Measurements from ENCODE around the gene C11orf97. TPM values are rescaled to one million over a fixed set of nuclear protein-coding genes. Genes with fewer than 3 reads are reported as not detected.

C11orf97 gene
- total and polyA plus RNA-seq, 9 of the 15 experiments (the other 6 are each of a cell fraction or from before 2014, with no cell fraction given), result not detected

DNA sequence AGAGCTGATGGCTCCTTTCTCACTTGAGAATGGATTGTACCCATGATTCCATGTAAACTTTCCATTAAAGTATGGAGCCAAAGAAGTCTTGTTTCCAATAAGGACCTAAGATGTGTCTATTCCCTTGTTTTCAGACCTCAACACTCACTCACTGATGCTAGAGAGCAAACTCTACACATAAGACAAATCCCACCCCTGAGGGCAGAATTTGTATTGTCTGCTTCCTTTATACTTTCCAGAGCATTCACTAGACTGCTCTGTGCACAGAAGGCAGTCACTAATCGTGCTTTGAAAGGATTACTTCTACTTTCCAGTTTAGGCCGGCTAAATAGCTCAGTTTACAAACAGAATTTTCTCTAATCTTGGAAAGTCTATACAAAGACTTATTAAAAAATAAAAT, 12.1 kb upstream of the C11orf97 start:
- intact Hi-C loops (cut with micrococcal nuclease), result loop anchor here (10.0 kb wide), 1 partner anchor 575 kb away; no protein-coding TSS in a partner anchor
- Histone ChIP-seq H3K4me1 (replicated peaks in 1 of 2; ENCODE audit: control insufficient read depth in 2 of 2, insufficient read depth in 2 of 2, low read length in 2 of 2) (no peaks in the 10 kb centered on the region), H3K79me2 (ENCODE audit: control insufficient read depth, insufficient read depth, low read length) (peaks cover 6% of the 10 kb centered on the region; the same call in 2 of the 3 replicates), H3K9ac (ENCODE audit: insufficient read depth in 1 of 2, low read depth in 2 of 2, low read length in 2 of 2) (no peak overlapping the region), H3K9me3 (replicated peaks; ENCODE audit: control insufficient read depth, insufficient read depth, low read depth, low read length) (no peaks in the 10 kb centered on the region), H3K4me2 (ENCODE audit: insufficient read depth, low read length) (no peak overlapping the region), H3K27me3 (ENCODE audit: control insufficient read depth in 2 of 2, insufficient read depth in 2 of 2, low read length in 2 of 2) (no peaks in the 10 kb centered on the region), H3K4me3 (no peak overlapping the region), H3K9me1 (ENCODE audit: control insufficient read depth, insufficient read depth, low read length) (no peaks in the 10 kb centered on the region), H4K20me1 (replicated peaks; ENCODE audit: control insufficient read depth, insufficient read depth, low read length) (no peaks in the 10 kb centered on the region), H2AFZ (ENCODE audit: low read depth, low read length) (no peak overlapping the region), H3K27ac (ENCODE audit: extremely low read depth, low read depth, low read length) (no peak overlapping the region), H3K36me3 (ENCODE audit: control insufficient read depth, insufficient read depth, low read length) (peaks cover 35% of the 10 kb centered on the region; the same call in 2 of the 3 replicates)
- no peak for ATAC-seq
- in situ Hi-C loops (cut with MboI), result loop anchor here (10.0 kb wide), 2 partner anchors 175 to 605 kb away; no protein-coding TSS in a partner anchor
- CTCF ChIA-PET (ENCODE audit: low intra/inter-chr PET ratio), result no interaction called here
- no peak for FAIRE-seq
- no peak for TF ChIP-seq TAF1 (IDR thresholded peaks at IDR 0.05; ENCODE audit: control insufficient read depth, extremely low read depth, insufficient read depth, low read length, severe bottlenecking)
- TF ChIP-seq ZFX (CRISPR knock-in tag; IDR thresholded peaks at IDR 0.05), result no peak
- TF ChIP-seq CCNT2 (IDR thresholded peaks at IDR 0.05; ENCODE audit: borderline replicate concordance, extremely low read depth, insufficient read length, low read depth, low read length), result no peak
- no peak for TF ChIP-seq ERF (CRISPR knock-in tag; IDR thresholded peaks at IDR 0.05)
- no peak for TF ChIP-seq TRIM24 (IDR thresholded peaks at IDR 0.05)
- TF ChIP-seq, protein P1, sequence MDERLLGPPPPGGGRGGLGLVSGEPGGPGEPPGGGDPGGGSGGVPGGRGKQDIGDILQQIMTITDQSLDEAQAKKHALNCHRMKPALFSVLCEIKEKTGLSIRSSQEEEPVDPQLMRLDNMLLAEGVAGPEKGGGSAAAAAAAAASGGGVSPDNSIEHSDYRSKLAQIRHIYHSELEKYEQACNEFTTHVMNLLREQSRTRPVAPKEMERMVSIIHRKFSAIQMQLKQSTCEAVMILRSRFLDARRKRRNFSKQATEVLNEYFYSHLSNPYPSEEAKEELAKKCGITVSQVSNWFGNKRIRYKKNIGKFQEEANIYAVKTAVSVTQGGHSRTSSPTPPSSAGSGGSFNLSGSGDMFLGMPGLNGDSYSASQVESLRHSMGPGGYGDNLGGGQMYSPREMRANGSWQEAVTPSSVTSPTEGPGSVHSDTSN (CRISPR knock-in tag; IDR thresholded peaks at IDR 0.05; ENCODE audit: low read depth), result no peak
- TF ChIP-seq, protein P1 (tag; conservative IDR thresholded peaks at IDR 0.05; ENCODE audit: low read depth), result no peak
- TF ChIP-seq MTA3 (IDR thresholded peaks at IDR 0.05; ENCODE audit: borderline replicate concordance), result no peak
- TF ChIP-seq, protein P2, sequence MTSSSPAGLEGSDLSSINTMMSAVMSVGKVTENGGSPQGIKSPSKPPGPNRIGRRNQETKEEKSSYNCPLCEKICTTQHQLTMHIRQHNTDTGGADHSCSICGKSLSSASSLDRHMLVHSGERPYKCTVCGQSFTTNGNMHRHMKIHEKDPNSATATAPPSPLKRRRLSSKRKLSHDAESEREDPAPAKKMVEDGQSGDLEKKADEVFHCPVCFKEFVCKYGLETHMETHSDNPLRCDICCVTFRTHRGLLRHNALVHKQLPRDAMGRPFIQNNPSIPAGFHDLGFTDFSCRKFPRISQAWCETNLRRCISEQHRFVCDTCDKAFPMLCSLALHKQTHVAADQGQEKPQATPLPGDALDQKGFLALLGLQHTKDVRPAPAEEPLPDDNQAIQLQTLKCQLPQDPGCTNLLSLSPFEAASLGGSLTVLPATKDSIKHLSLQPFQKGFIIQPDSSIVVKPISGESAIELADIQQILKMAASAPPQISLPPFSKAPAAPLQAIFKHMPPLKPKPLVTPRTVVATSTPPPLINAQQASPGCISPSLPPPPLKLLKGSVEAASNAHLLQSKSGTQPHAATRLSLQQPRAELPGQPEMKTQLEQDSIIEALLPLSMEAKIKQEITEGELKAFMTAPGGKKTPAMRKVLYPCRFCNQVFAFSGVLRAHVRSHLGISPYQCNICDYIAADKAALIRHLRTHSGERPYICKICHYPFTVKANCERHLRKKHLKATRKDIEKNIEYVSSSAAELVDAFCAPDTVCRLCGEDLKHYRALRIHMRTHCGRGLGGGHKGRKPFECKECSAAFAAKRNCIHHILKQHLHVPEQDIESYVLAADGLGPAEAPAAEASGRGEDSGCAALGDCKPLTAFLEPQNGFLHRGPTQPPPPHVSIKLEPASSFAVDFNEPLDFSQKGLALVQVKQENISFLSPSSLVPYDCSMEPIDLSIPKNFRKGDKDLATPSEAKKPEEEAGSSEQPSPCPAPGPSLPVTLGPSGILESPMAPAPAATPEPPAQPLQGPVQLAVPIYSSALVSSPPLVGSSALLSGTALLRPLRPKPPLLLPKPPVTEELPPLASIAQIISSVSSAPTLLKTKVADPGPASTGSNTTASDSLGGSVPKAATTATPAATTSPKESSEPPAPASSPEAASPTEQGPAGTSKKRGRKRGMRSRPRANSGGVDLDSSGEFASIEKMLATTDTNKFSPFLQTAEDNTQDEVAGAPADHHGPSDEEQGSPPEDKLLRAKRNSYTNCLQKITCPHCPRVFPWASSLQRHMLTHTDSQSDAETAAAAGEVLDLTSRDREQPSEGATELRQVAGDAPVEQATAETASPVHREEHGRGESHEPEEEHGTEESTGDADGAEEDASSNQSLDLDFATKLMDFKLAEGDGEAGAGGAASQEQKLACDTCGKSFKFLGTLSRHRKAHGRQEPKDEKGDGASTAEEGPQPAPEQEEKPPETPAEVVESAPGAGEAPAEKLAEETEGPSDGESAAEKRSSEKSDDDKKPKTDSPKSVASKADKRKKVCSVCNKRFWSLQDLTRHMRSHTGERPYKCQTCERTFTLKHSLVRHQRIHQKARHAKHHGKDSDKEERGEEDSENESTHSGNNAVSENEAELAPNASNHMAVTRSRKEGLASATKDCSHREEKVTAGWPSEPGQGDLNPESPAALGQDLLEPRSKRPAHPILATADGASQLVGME (CRISPR knock-in tag; IDR thresholded peaks at IDR 0.05), result no peak
- no peak for TF ChIP-seq FOXJ3 (CRISPR knock-in tag; IDR thresholded peaks at IDR 0.05)
- TF ChIP-seq SRSF3 (IDR thresholded peaks at IDR 0.05; ENCODE audit: insufficient read depth, low read length), result no peak
- TF ChIP-seq ELF1 (tag; IDR thresholded peaks at IDR 0.05), result no peak
- POLR2A ChIA-PET, result no interaction called here
- 80% methylated on average over 2 of the region's 2 CpGs for WGBS (ENCODE audit: insufficient coverage, low coverage, missing lambda C conversion rate)
- no TSS peak for BruUV-seq (replicated peaks)
- DNase-seq (ENCODE audit: extremely low read depth in 1 of 4, low spot score in 3 of 4), result no peak
